Neuronal stem cell (in vitro differentiated cells): ENCODE data around the gene RRAGA. TPM values are rescaled to one million over a fixed set of nuclear protein-coding genes. Genes with fewer than 3 reads are reported as not detected.
"Not testable (repeated sequence)": the region's sequence is repeated elsewhere in the genome, so short reads cannot be mapped to it uniquely, and the experiment has no call there.

Source experiments
- DNase-seq: peaks from one replicate; pipeline ENCODE4 v3.0.0-alpha.2; 2013; ENCODE audit warnings: low spot score
- H2AFZ ChIP-seq: one replicate; pipeline ENCODE4 v1.6.1; 2013; ENCODE audit warnings: mild to moderate bottlenecking, low read length, inconsistent platforms
- H2AK5ac ChIP-seq: 2 replicates; pipeline ENCODE4 v1.6.1; 2013; ENCODE audit warnings: low read depth, mild to moderate bottlenecking, inconsistent platforms, low read length, moderate library complexity, mixed read lengths
- H2BK120ac ChIP-seq: 2 replicates; pipeline ENCODE4 v1.6.1; 2013; ENCODE audit warnings: low read depth, mild to moderate bottlenecking, inconsistent platforms, low read length, moderate library complexity, mixed read lengths
- H2BK12ac ChIP-seq: one replicate; pipeline ENCODE4 v1.6.1; 2013; ENCODE audit warnings: low read length, inconsistent platforms
- H2BK15ac ChIP-seq: 2 replicates; pipeline ENCODE4 v1.6.1; 2013; ENCODE audit warnings: mild to moderate bottlenecking, low read length, inconsistent platforms, mixed read lengths
- H2BK5ac ChIP-seq: one replicate; pipeline ENCODE4 v1.6.1; 2013; ENCODE audit warnings: inconsistent platforms, mild to moderate bottlenecking, low read length, moderate library complexity
- H3K14ac ChIP-seq: one replicate; pipeline ENCODE4 v1.6.1; 2013; ENCODE audit warnings: low read length, inconsistent platforms
- H3K18ac ChIP-seq: 2 replicates; pipeline ENCODE4 v1.6.1; 2013; ENCODE audit warnings: low read length, inconsistent platforms
- H3K23ac ChIP-seq: 2 replicates; pipeline ENCODE4 v1.6.1; 2013; ENCODE audit warnings: low read depth, mild to moderate bottlenecking, mixed read lengths, low read length, inconsistent platforms; ENCODE audit not compliant: poor library complexity
- H3K27ac ChIP-seq: replicated peaks from 3 replicates; pipeline ENCODE4 v1.5.1; 2013; ENCODE audit warnings: low read length, inconsistent platforms
- H3K27me3 ChIP-seq, 3 experiments: 2 replicates each; pipeline ENCODE4 v1.6.1; 2013; ENCODE audit warnings: low read length in 3 of 3, mild to moderate bottlenecking in 2 of 3, inconsistent platforms in 1 of 3, low read depth in 1 of 3, mixed read lengths in 1 of 3, moderate library complexity in 1 of 3; ENCODE audit not compliant: control insufficient read depth in 3 of 3, insufficient read depth in 3 of 3
- H3K36me3 ChIP-seq, 2 donors: replicated peaks in 1 of 2; 2 replicates each; pipeline ENCODE4 v1.6.1; 2013; ENCODE audit warnings: low read length in 2 of 2; ENCODE audit not compliant: control insufficient read depth in 2 of 2, insufficient read depth in 2 of 2
- H3K4ac ChIP-seq: 2 replicates; pipeline ENCODE4 v1.6.1; 2013; ENCODE audit warnings: inconsistent platforms, mild to moderate bottlenecking, low read length, moderate library complexity
- H3K4me1 ChIP-seq, 2 donors: 1 replicate in 1 of 2; 2 replicates in 1 of 2; pipeline ENCODE4 v1.6.1; 2013; ENCODE audit warnings: low read length in 2 of 2, low read depth in 1 of 2; ENCODE audit not compliant: control insufficient read depth in 2 of 2, insufficient read depth in 1 of 2
- H3K4me2 ChIP-seq: one replicate; pipeline ENCODE4 v1.6.1; 2013; ENCODE audit warnings: mild to moderate bottlenecking, low read length, inconsistent platforms; ENCODE audit not compliant: insufficient read depth, poor library complexity, severe bottlenecking
- H3K4me3 ChIP-seq, 2 donors: 2 replicates each; pipeline ENCODE4 v1.5.1; 2013; ENCODE audit warnings: low read length in 2 of 2, mild to moderate bottlenecking in 2 of 2, inconsistent platforms in 1 of 2, moderate library complexity in 1 of 2
- H3K79me1 ChIP-seq: one replicate; pipeline ENCODE4 v1.6.1; 2013; ENCODE audit warnings: low read depth, mild to moderate bottlenecking, inconsistent platforms, low read length, moderate library complexity
- H3K9ac ChIP-seq: one replicate; pipeline ENCODE4 v1.6.1; 2013; ENCODE audit warnings: mild to moderate bottlenecking, low read depth, low read length, inconsistent platforms; ENCODE audit not compliant: poor library complexity
- H3K9me3 ChIP-seq, 2 donors: replicated peaks in 1 of 2; 2 replicates each; pipeline versions ENCODE3 to v1.6.1; 2013; ENCODE audit warnings: low read length in 2 of 2, mild to moderate bottlenecking in 2 of 2, inconsistent platforms in 1 of 2, low read depth in 1 of 2, mixed read lengths in 1 of 2, moderate library complexity in 1 of 2; ENCODE audit not compliant: control insufficient read depth in 2 of 2, insufficient read depth in 1 of 2
- H4K8ac ChIP-seq: one replicate; pipeline ENCODE4 v1.6.1; 2013; ENCODE audit warnings: low read depth, mild to moderate bottlenecking, inconsistent platforms, low read length, moderate library complexity
- H4K91ac ChIP-seq: one replicate; pipeline ENCODE4 v1.6.1; 2013; ENCODE audit warnings: low read length, low read depth, mild to moderate bottlenecking, inconsistent platforms; ENCODE audit not compliant: poor library complexity
- WGBS, 2 donors: extraction: QIAGEN DNeasy Blood & Tissue Kit; methylation state at CpG; one replicate each; pipeline ENCODE4 v1.1.7; 2013; ENCODE audit warnings: missing lambda C conversion rate in 2 of 2, mixed read lengths in 1 of 2; ENCODE audit not compliant: insufficient read length in 2 of 2, insufficient replicate concordance in 1 of 2; ENCODE audit errors: extremely low coverage in 2 of 2; 5-methylcytosine and 5-hydroxymethylcytosine counted together
- small RNA-seq: library from polyadenylated mRNA; stranded (forward); fragments of <200 nt; extraction: miRNeasy Mini kit (QIAGEN cat#:217004); gene quantifications from one replicate; pipeline ENCODE3, GENCODE V24; 2013; ENCODE audit not compliant: insufficient read depth

RRAGA gene

GRCh38 chr9:19085295-19085694, 36.1 kb downstream of the RRAGA start:
- Histone ChIP-seq H3K18ac (no peak overlapping the region), H2BK12ac (no peak overlapping the region), H3K4me3 (no peak overlapping the region), H3K23ac (no peak overlapping the region), H3K79me1 (no peaks in the 10 kb centered on the region), H3K14ac (no peak overlapping the region), H2BK15ac (no peak overlapping the region), H3K4me1 (no peaks in the 10 kb centered on the region), H4K8ac (no peak overlapping the region), H3K9ac (no peak overlapping the region), H2BK120ac (no peak overlapping the region), H3K27me3 (no peaks in the 10 kb centered on the region), H3K4ac (no peak overlapping the region), H4K91ac (no peak overlapping the region), H2BK5ac (no peak overlapping the region), H2AK5ac (no peak overlapping the region), H3K9me3 (no peaks in the 10 kb centered on the region), H3K4me2 (no peak overlapping the region), H3K27ac (no peak overlapping the region), H2AFZ (no peak overlapping the region), H3K36me3 (peaks cover 18 to 95% of the 10 kb centered on the region in 2 donors)
- no CpG with 5 or more reads among the region's 2 CpGs for WGBS, 2 donors
- no peak for DNase-seq

GRCh38 chr9:19087106-19088000, 38.1 kb downstream of the RRAGA start:
- H2BK12ac ChIP-seq: no peak overlapping the region
- H3K9me3 ChIP-seq: no peaks in the 10 kb centered on the region
- H4K91ac ChIP-seq: no peak overlapping the region
- no peak overlapping the region for H3K23ac ChIP-seq
- no peaks in the 10 kb centered on the region for H3K4me1 ChIP-seq
- no peak overlapping the region for H2BK15ac ChIP-seq
- H3K27me3 ChIP-seq: no peaks in the 10 kb centered on the region
- no CpG with 5 or more reads among the region's 6 CpGs for WGBS, 2 donors
- peaks cover 23 to 94% of the 10 kb centered on the region in 2 donors for H3K36me3 ChIP-seq
- H3K14ac ChIP-seq: no peak overlapping the region
- H3K4me2 ChIP-seq: no peak overlapping the region
- no peak overlapping the region for H2AFZ ChIP-seq
- no peak overlapping the region for H4K8ac ChIP-seq
- H3K27ac ChIP-seq: no peak overlapping the region
- H2AK5ac ChIP-seq: no peak overlapping the region
- no peak for DNase-seq
- H3K9ac ChIP-seq: no peak overlapping the region
- H2BK5ac ChIP-seq: no peak overlapping the region
- no peak overlapping the region for H3K18ac ChIP-seq
- H2BK120ac ChIP-seq: no peak overlapping the region
- no peaks in the 10 kb centered on the region for H3K79me1 ChIP-seq
- no peak overlapping the region for H3K4me3 ChIP-seq
- H3K4ac ChIP-seq: no peak overlapping the region

GRCh38 chr9:19097431-19097830, 48.2 kb downstream of the RRAGA start:
- H3K4me3 ChIP-seq, H2BK12ac ChIP-seq, H3K4me2 ChIP-seq, H3K27ac ChIP-seq, H3K14ac ChIP-seq, H3K4ac ChIP-seq, H3K9ac ChIP-seq, H3K23ac ChIP-seq, H3K27me3 ChIP-seq, H4K8ac ChIP-seq, H2AFZ ChIP-seq, DNase-seq, H3K9me3 ChIP-seq, H3K18ac ChIP-seq, H2AK5ac ChIP-seq, H3K4me1 ChIP-seq, H4K91ac ChIP-seq, H3K79me1 ChIP-seq, H2BK120ac ChIP-seq, H2BK5ac ChIP-seq, H2BK15ac ChIP-seq: not testable (repeated sequence)
- peaks cover 13 to 75% of the 10 kb centered on the region in 2 donors for H3K36me3 ChIP-seq

Small RNA genes lying within 50 kb of the gene (small RNA-seq; reads per million reads assigned to genes)
- gene RF00019 (not detected), gene RNU6-264P (not detected), gene SCARNA8 (38.2 reads per million, percentile 90 among the genes with 10 or more reads in this experiment)
